Measurements from ENCODE around the gene SPEM3.

- no peak for TF ChIP-seq POLR2AphosphoS5 (IDR thresholded peaks at IDR 0.05; ENCODE audit: low read length)
- no peak for TF ChIP-seq E2F4 (IDR thresholded peaks at IDR 0.05; ENCODE audit: low read depth, low read length)
- TF ChIP-seq MYC (IDR thresholded peaks at IDR 0.05; ENCODE audit: insufficient read depth, insufficient read length, insufficient replicate concordance, low read length, severe bottlenecking): no peak
- no peak for TF ChIP-seq EZH2 (IDR thresholded peaks at IDR 0.05; ENCODE audit: borderline replicate concordance, control insufficient read depth, low read depth, low read length)
Measured at GRCh38 chr17:7460850-7461660, 32.4 kb downstream of the SPEM3 start.

All from GM12878 (cell line).